H54 (cell line): Measurements from ENCODE around the gene POMZP3.
A peak's percentile ranks its signal among the peaks of the same experiment; 100 is the strongest.
"Not testable (repeated sequence)": the region's sequence is repeated elsewhere in the genome, so short reads cannot be mapped to it uniquely, and the experiment has no call there.

ENCODE experiments used
- DNase-seq: peaks from one replicate; pipeline ENCODE4 v3.0.0; 2011; ENCODE audit warnings: low spot score, mixed read lengths; ENCODE audit not compliant: insufficient read length
- FAIRE-seq: peaks from 3 replicates; lab custom pipeline; 2011; peaks lifted over from hg19 to GRCh38; lab: Jason Lieb, UNC

The POMZP3 gene

DNA sequence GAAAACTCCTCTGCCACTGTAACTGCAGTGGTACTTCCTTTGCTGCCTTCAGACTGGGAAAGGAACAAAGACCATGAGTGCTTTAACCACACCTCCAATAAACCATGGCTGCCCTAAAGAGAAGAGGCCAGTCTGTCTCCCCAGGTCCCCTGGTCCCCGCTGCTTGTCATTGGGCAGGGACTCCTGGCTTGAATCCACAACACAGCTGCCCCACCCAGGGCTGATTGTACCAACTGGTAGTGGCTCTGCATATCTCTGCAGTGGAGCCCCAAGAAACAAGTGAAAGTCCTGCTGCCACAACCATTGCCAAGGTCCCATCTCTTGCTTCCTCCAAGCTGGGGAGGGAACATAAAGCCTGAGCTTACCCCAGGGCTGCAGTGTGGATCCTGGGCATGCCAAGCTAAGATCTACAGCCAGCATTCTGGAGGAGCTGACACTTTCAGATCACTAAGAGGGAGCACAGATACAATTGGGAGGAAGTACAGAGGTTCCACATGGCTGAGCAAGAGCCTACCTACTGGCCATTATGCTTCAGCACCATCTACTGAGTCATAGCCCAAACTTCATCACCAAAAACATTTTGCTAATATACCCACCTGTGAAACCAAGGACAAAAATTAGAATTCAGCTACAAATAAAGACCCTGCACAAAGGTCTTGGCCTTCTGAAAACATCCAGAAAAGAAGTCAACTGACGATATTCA, 35.3 kb downstream of the POMZP3 start:
- not testable (repeated sequence) for FAIRE-seq, DNase-seq

DNA sequence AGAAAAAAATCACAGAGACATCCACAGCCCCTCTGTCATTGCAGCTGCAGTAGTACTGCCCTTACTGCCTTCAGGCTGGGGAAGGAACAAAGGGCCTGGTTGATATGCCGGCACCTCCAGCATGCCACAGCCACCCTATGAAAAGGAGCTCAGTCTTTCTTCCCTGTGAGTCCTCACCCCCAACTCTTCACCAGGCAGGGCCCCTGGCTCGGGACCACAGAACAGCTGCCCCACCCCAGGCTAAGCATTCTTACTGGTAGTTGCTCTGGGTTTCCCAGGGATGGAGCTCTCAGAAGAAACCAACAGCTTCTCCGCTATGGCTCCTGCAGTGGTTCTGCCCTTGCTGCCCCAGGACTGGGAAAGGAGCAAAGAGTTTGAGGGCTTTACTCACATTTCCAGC, 36.0 kb downstream of the POMZP3 start:
- DNase-seq, FAIRE-seq: not testable (repeated sequence)

DNA sequence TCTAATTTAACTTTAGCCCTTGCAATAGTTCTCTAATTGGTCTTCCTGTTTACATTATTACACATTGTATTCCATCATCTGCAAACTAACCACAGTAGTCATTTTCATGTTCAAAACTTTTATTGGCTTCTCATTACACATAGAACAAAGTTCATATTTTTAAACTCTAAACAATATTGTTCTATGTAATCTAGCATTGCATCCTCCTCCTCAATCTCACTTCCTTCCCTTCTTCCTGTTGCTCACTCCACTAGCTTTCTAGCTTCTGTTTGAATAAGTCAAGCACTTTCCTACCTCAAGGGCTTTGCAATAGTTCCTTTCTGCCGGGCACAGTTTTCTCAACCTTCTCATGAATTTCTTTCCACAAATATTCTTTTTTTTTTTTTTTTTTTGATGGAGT, 38.5 kb downstream of the POMZP3 start:
- FAIRE-seq, result peak; percentile 64
- not testable (repeated sequence) for DNase-seq

DNA sequence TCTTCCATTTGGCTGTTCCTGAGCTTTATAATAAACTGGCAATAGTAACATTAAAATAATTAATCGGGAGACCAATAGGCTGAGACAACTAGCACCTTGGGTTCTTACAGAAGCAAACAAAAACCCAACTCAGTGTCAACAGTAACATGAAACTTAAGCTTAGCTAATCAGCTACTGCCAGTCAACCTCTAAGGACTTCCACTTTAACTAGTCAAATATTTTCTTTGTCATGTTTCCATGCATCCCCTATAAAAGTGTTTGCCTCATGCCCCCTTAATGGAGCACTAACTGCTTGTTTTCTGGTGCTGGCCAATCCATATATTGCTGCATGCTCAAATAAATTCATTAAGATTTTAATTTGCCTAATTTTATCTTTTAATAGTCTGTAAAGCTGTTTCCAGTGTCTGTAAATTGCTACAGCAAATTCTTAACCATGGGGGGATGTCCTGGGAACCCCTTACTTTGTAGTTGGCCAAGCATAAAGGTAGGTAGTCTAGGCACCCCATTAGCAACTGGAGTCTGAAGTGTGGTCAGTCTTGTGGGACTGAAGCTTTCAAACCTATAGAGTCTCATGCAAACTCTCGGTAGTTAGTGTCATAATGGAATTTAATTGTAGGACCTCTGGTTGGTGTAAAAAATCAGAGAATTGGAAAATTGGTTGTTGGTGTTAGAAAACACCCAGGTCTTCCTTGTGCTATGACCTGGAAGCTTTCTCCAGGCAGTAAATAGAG, 40.3 kb downstream of the POMZP3 start:
- FAIRE-seq, DNase-seq: not testable (repeated sequence)

DNA sequence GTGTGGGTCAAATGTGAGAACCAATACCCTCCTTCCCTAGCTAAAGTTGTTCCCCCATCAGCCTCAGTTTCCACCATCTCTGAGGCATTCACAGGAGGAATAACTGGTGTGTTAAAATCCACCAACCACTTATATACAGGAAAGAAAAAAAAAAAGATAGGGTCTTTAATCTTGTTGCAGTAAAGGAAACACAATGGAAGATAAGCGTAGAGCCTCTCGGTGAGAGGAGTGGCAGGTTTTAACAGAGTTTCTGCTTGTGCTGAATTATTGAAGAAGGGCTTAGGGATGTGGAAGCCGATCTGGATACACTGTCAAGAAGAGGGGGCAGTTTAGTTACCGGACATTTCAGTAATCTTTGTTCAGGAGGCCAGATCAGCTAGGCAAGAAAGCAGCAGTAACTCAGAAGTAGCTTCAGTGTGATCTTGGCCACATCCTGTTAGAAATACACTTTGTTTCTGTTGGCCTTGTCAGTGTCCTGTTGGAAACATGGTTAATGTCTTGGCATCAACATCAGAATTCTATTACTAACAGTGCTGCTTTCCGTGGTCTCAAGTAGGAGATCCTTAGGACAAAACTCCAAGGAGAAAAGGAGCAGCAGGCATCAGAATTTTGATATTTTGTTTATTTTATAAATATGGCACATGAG, 43.3 kb downstream of the POMZP3 start:
- DNase-seq, result not testable (repeated sequence)
- FAIRE-seq, result peak; percentile 92

DNA sequence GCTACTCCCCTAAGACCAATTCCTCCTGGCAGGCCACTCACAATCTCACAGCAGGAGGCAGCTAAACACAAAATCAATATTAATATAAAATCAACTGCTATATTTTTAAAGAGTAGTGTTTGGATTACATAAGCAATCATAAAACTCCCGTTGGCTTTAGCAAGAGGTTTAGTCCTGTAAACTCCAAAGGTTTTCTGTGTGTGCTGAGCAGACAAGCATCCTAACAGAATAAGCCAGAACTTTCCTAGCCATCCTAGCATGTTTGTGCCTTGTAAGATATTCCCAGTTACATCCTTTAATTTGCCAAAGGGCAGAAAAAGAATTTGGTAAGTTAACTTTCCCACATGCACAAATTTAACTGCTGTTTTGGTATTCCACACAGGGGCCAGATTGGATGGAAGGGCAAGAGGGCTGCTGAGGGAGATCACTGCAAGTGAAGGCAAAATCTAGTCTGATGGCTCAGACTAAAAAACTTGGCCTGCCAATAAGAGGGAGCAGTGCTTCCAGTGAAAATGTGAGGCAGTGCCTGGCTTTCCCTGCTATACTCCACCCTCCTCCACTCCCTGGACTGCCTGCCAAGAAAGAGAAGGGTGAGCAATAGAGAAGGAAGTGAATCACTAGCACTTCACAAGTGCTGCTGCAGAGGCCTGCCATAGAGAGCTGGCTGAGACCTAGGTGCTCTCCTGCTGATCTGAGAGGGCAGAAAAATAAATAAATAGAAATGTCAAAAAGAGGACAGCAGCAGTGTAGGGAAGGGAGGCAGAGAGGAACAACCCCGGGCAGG, 44.0 kb downstream of the POMZP3 start:
- peak; percentile 100 for FAIRE-seq
- DNase-seq, result not testable (repeated sequence)

DNA sequence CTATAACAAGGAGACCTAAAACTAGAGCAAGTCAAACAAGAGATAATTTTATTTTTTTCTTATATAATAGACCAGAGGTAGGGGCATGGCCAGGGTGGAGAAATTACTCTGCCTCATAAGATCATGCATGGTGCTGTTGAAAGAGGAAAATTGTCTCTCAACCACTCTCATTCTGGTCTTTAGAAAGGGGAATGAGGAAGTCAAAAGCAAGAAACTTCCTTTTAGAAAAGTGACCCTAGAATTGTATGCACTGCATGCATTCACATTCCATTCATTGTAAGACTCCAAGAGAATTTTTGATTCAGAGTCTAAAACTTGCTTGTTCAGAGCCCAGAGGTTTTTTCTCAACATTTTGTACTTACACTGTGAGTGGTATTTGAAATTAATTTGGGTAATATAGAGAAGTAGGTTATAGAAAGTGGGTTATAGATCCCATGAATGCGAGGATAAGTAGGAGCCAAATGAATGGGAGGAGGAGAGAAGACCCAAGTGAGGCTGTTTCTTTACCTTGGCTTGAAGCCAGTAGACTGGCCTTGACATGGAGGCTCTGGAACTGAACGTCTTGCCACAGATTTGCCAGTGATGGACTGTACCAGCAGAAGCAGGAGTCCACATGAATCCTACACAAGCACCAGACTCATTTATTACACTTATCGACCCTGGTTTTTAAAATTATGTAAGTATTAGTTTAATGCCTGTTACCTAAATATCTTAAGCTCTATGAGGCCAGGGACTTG, 51.0 kb downstream of the POMZP3 start:
- DNase-seq, FAIRE-seq: not testable (repeated sequence)

DNA sequence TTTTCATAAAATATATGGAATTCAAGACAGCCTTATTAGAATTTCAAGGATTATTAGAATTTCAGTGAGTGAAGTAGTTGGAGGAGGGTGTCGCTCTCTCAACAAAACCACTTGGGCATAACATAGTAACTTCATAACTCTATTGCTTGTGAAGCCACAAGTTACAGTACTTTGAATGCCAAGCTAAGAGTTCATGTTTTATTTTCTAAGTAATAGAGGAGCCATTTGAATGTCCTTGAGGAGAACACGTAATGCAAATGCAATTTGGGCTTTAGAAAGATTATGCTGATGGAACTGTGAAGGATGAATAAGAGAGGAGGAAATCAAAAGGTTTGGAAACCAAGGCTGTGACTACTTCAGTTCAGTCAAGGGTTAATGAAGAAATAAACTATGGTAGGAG, 51.6 kb downstream of the POMZP3 start:
- peak; percentile 98 for FAIRE-seq

DNA sequence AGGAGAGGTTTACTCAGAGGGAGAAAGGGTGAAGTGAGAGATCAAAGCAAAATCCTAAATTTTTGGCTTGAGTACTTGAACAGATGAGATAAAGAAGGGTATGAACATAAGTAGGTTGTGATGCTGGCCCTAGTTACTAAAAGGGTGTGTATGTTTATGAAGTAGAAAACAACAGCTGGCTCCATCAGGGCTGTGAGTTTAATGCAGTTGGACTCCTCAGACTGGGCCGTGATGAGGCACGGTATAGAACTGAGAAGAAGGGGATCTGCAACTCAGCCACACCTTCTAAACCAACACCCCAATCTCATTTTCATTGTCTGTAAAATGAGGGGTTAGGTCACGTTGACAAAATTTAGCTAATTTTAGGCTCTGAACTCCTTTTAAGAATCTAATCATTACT, 54.8 kb downstream of the POMZP3 start:
- not testable (repeated sequence) for DNase-seq, FAIRE-seq

More for the DNA sequence above, 51.6 kb downstream of the POMZP3 start:
- not testable (repeated sequence) for DNase-seq

DNA sequence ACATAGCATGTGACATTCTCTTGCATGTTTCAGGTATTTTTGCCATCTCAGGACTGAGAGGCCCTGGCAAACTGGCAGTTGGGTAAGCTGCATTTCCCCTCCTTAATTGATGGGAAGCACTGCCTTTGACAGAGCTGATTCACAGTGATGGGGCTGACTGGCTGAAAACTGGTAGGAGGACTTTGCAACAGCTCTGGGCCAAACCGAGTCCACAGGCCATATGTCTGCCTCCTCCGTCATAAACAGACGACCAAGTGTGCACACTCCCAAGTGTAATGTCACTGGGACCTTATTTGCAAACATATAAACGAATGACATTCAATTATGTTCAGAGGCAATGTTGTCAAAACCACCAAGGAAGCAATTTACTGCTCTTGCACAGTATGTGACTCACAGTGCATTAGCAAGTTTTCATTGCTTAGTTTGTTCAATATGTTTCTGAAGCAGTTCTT, 56.7 kb downstream of the POMZP3 start:
- DNase-seq, result not testable (repeated sequence)
- FAIRE-seq, result peak; percentile 100

DNA sequence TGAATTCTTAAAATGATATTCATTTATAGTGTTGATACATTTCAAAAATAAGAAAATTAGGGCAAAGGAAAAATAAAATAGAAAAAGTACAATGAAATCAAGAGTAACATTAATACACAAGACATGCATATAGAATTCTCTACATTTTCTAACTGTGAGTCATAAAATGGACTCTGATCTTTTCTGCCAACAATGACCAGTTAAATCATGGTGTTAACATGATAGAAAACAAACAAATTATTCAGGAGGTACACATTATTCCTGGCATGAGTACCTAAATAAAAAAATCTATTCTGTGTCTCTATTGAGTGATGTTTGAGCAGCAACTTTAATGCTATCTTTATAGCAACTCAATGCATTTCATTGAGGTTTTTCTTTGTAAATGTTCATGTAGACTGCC, 58.3 kb downstream of the POMZP3 start:
- not testable (repeated sequence) for DNase-seq
- peak; percentile 65 for FAIRE-seq

DNA sequence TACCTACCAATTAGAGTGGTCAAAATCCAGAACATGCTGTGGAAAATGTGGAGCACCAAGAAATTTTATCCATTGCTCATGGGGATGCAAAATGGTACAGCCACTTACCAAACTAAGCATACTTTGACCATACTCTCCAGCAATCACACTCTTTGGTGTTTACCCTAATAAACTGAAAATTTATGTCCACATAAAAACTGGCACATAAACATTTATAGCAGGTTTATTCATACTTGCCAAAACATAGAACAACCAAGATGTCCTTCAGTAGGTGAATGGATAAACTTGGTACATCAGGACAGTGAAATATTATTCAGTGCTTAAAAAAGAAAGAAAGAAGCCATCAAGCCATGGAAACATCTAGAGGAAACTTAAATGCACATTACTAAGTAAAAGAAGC, 59.3 kb downstream of the POMZP3 start:
- peak; percentile 38 for FAIRE-seq
- not testable (repeated sequence) for DNase-seq

DNA sequence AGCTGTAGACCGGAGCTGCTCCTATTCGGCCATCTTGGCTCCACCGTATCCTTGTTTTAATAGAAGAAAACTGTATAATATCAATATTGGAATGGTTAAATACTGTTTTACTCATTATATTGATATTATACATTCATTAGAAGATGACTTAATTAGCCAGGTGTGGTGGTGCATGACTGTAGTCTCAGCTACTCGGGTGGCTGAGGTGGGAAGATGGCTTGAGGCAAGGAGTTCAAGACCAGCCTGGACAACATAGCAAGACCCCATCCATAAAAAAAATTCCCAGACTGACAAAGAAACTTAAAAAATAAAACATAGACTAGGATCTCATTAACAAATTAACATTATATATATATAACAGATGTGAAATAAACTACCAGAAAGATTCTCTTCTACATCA, 59.8 kb downstream of the POMZP3 start:
- not testable (repeated sequence) for FAIRE-seq

DNA sequence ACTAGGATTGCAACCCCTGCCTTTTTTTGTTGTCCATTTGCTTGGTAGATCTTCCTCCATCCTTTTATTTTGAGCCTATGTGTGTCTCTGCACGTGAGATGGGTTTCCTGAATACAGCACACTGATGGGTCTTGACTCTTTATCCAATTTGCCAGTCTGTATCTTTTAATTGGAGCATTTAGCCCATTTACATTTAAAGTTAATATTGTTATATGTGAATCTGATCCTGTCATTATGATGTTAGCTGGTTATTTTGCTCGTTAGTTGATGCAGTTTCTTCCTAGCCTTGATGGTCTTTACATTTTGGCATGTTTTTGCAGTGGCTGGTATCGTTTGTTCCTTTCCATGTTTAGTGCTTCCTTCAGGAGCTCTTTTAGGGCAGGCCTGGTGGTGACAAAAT, 62.1 kb downstream of the POMZP3 start:
- not testable (repeated sequence) for FAIRE-seq, DNase-seq

More for the DNA sequence above, 59.8 kb downstream of the POMZP3 start:
- DNase-seq, result not testable (repeated sequence)

DNA sequence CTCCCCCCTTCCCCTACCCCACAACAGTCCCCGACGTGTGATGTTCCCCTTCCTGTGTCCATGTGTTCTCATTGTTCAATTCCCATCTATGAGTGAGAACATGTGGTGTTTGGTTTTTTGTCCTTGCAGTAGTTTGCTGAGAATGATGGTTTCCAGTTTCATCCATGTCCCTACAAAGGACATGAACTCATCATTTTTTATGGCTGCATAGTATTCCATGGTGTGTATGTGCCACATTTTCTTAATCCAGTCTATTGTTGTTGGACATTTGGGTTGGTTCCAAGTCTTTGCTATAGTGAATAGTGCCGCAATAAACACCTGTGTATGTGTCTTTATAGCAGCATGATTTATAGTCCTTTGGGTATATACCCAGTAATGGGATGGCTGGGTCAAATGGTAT, 65.7 kb downstream of the POMZP3 start:
- not testable (repeated sequence) for FAIRE-seq, DNase-seq

DNA sequence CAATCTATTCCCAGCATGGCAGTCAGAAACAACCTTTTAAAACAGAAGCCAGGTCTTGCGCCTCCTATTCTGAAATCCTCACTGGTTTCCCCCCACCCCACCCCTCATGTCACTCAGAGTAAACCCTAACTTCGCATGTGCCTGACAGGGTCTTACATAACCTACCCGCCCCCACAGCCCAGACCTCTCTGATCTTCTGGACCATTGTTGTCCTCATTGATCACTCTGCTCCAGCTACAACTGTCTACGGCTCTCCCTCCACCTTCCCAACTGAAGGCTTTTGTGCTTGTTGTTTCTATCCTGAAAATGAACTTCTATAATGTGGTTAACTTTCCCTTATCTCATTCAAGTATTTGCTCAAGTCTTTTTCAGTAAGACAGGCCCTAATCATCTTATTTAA, 66.9 kb downstream of the POMZP3 start:
- FAIRE-seq, result peak; percentile 86
- DNase-seq, result not testable (repeated sequence)
